Lower leg skin (tissue), 3 donors: ENCODE data around the gene WDR4.
"Not testable (repeated sequence)": the region's sequence is repeated elsewhere in the genome, so short reads cannot be mapped to it uniquely, and the experiment has no call there.

Source experiments
- CTCF ChIP-seq, 3 donors: fragments of 450-650 bp; IDR thresholded peaks; one replicate each; pipeline ENCODE4 v1.5.1; 2016; ENCODE audit warnings: antibody characterized with exemption in 3 of 3, mild to moderate bottlenecking in 3 of 3, moderate library complexity in 2 of 3
- POLR2A ChIP-seq, 2 donors: fragments of 450-650 bp; IDR thresholded peaks; one replicate each; pipeline ENCODE4 v1.6.1; 2016 to 2017; ENCODE audit warnings: antibody characterized with exemption in 2 of 2, mild to moderate bottlenecking in 1 of 2, moderate library complexity in 1 of 2

- TF ChIP-seq POLR2A, CTCF (IDR thresholded peaks at IDR 0.05): not testable (repeated sequence)
Measured at GRCh38 chr21:42848144-42848931, 31.0 kb downstream of the WDR4 start.
